OCI-LY7 (cell line): ENCODE data around the gene USP43. TPM values are rescaled to one million over a fixed set of nuclear protein-coding genes. Genes with fewer than 3 reads are reported as not detected.

Experiments used
- BruUV-seq: library from RNA; stranded (reverse); fragments of 400-500 nt; replicated peaks from 2 replicates; lab custom pipeline; 2021; lab: Mats Ljungman, UMichigan
- CTCF ChIA-PET: fragments of 300-600 bp; sonication (Branson Sonifier 250); formaldehyde crosslinking; loops from one replicate; lab custom pipeline; 2022; ENCODE audit warnings: antibody characterized with exemption; ENCODE audit not compliant: unreplicated experiment; lab: Charles Lee
- POLR2A ChIA-PET: fragments of 300-600 bp; sonication (Branson Sonifier 250); formaldehyde crosslinking; loops from one replicate; lab custom pipeline; 2022; ENCODE audit warnings: antibody characterized with exemption; lab: Charles Lee
- DNase-seq: peaks from one replicate; pipeline ENCODE4 v3.0.0-alpha.2; 2015; ENCODE audit warnings: low spot score
- H2AFZ ChIP-seq: fragments of 200-600 bp; sonication (generic), shearing (Covaris generic); 2 replicates; pipeline ENCODE4 v1.6.1; 2014; ENCODE audit warnings: mild to moderate bottlenecking, antibody characterized with exemption, low read length, moderate library complexity
- H3K27ac ChIP-seq: fragments of 200-600 bp; sonication (generic); 2 replicates; pipeline ENCODE4 v1.5.1; 2014; ENCODE audit warnings: mixed run types, low read depth, mild to moderate bottlenecking, moderate library complexity, low read length, inconsistent platforms; ENCODE audit not compliant: poor library complexity, severe bottlenecking
- H3K36me3 ChIP-seq: fragments of 200-600 bp; sonication (generic); 2 replicates; pipeline ENCODE4 v1.6.1; 2014; ENCODE audit warnings: mild to moderate bottlenecking, antibody characterized with exemption, low read length, moderate library complexity, mixed read lengths; ENCODE audit not compliant: insufficient read depth
- H3K4me1 ChIP-seq: fragments of 200-600 bp; sonication (generic); 2 replicates; pipeline ENCODE4 v1.5.1; 2014; ENCODE audit warnings: mild to moderate bottlenecking, low read length; ENCODE audit not compliant: insufficient read depth, poor library complexity, severe bottlenecking
- H3K4me2 ChIP-seq: fragments of 200-600 bp; sonication (generic); 2 replicates; pipeline ENCODE4 v1.6.1; 2014; ENCODE audit warnings: mild to moderate bottlenecking, low read length
- H3K4me3 ChIP-seq: fragments of 200-600 bp; sonication (generic); 2 replicates; pipeline ENCODE4 v1.5.1; 2014; ENCODE audit warnings: mild to moderate bottlenecking, low read depth, low read length; ENCODE audit not compliant: poor library complexity, severe bottlenecking
- H3K79me2 ChIP-seq: fragments of 200-600 bp; sonication (generic); 2 replicates; pipeline ENCODE4 v1.6.1; 2016; ENCODE audit warnings: low read depth, mild to moderate bottlenecking, low read length, moderate library complexity, mixed read lengths; ENCODE audit not compliant: insufficient read depth
- H3K9me2 ChIP-seq: fragments of 200-600 bp; sonication (generic); 2 replicates; pipeline ENCODE4 v1.6.1; 2016; ENCODE audit warnings: mild to moderate bottlenecking, low read length, mixed read lengths; ENCODE audit not compliant: insufficient read depth
- H3K9me3 ChIP-seq: fragments of 200-600 bp; sonication (generic); 2 replicates; pipeline ENCODE4 v1.6.1; 2014; ENCODE audit warnings: mild to moderate bottlenecking, mixed run types, low read length, mixed read lengths
- H4K20me1 ChIP-seq: fragments of 200-600 bp; sonication (generic); 2 replicates; pipeline ENCODE4 v1.6.1; 2014; ENCODE audit warnings: mild to moderate bottlenecking, antibody characterized with exemption, low read length, moderate library complexity, mixed read lengths; ENCODE audit not compliant: insufficient read depth
- CTCF ChIP-seq: fragments of 200-600 bp; sonication (generic); conservative IDR thresholded peaks from 2 replicates; pipeline ENCODE4 v1.5.1; 2014; ENCODE audit warnings: mild to moderate bottlenecking, antibody characterized with exemption, low read length, moderate library complexity, mixed read lengths
- EZH2phosphoT487 ChIP-seq: fragments of 200-600 bp; sonication (generic); IDR thresholded peaks from 2 replicates; pipeline ENCODE4 v1.6.1; 2018; ENCODE audit warnings: low read depth, borderline replicate concordance, mild to moderate bottlenecking, mixed run types, antibody characterized with exemption, low read length, moderate library complexity, mixed read lengths
- intact Hi-C: fragments of 100-400 bp; cut with micrococcal nuclease; formaldehyde crosslinking; loops from one replicate; pipeline ENCODE4 v1.10.0; 2022; ENCODE audit not compliant: unreplicated experiment
- total RNA-seq, 2 experiments: library from RNA; depleted of rRNA in 1 of 2; stranded (reverse); fragments of >200 nt in 1 of 2; shearing (Covaris generic) in 1 of 2; gene quantifications; 2 replicates each; pipeline ENCODE4 v1.2.3, GENCODE V29; 2014 to 2022

The USP43 gene
- total RNA-seq, 2 experiments from 2014 or later = 1.3 to 2.7 TPM

GRCh38 chr17:9729034-9729650 is 83.8 kb downstream of the USP43 start:
- peak; percentile 56 for DNase-seq
- Histone ChIP-seq H3K4me1 (no peaks in the 10 kb centered on the region), H3K36me3 (no peaks in the 10 kb centered on the region), H3K9me2 (no peaks in the 10 kb centered on the region), H3K4me3 (no peak overlapping the region), H3K4me2 (no peak overlapping the region), H3K9me3 (no peaks in the 10 kb centered on the region), H2AFZ (no peak overlapping the region), H3K27ac (no peak overlapping the region), H4K20me1 (no peaks in the 10 kb centered on the region), H3K79me2 (no peaks in the 10 kb centered on the region)
- BruUV-seq = no TSS peak
- TF ChIP-seq CTCF (peak; percentile 98), EZH2phosphoT487 (no peak)
- ChIA-PET CTCF (no interaction called here), POLR2A (no interaction called here)
- intact Hi-C loops = loop anchor here (5.0 kb wide), 1 partner anchor 152 kb away; the partner anchor contains the start of genes CFAP52 and STX8

- ChIA-PET CTCF (no interaction called here), POLR2A (no interaction called here)
- BruUV-seq = no TSS peak
These were observed 84.6 kb downstream of the USP43 start for GRCh38 chr17:9729735-9730420.

More at GRCh38 chr17:9729735-9730420, 84.6 kb downstream of the USP43 start:
- H3K9me2 ChIP-seq = no peaks in the 10 kb centered on the region
- H3K4me3 ChIP-seq = no peak overlapping the region
- TF ChIP-seq EZH2phosphoT487 (no peak), CTCF (no peak)
- no peaks in the 10 kb centered on the region for H3K9me3 ChIP-seq
- no peak overlapping the region for H2AFZ ChIP-seq
- H4K20me1 ChIP-seq = no peaks in the 10 kb centered on the region
- H3K27ac ChIP-seq = no peak overlapping the region
- H3K79me2 ChIP-seq = no peaks in the 10 kb centered on the region
- intact Hi-C loops = loop anchor here (5.0 kb wide), 1 partner anchor 153 kb away; the partner anchor contains the start of genes CFAP52 and STX8
- no peaks in the 10 kb centered on the region for H3K36me3 ChIP-seq
- H3K4me1 ChIP-seq = no peaks in the 10 kb centered on the region
- no peak for DNase-seq
- H3K4me2 ChIP-seq = no peak overlapping the region
